KOPT-K1 (cell line): ENCODE results near the gene ADAMTSL3.

Source experiments
- H3K27ac ChIP-seq: fragments of 200-600 bp; sonication (generic); 2 replicates; pipeline ENCODE4 v1.5.1; 2016; ENCODE audit warnings: antibody characterized with exemption, mild to moderate bottlenecking, low read depth, low read length; ENCODE audit not compliant: poor library complexity, severe bottlenecking
- H3K36me3 ChIP-seq: fragments of 200-600 bp; sonication (generic); 2 replicates; pipeline ENCODE4 v1.5.1; 2017; ENCODE audit warnings: antibody characterized with exemption, mild to moderate bottlenecking, low read length, moderate library complexity; ENCODE audit not compliant: insufficient read depth
- H3K9me3 ChIP-seq: fragments of 200-600 bp; sonication (generic); 2 replicates; pipeline ENCODE4 v1.5.1; 2017; ENCODE audit warnings: antibody characterized with exemption, low read length, mild to moderate bottlenecking; ENCODE audit not compliant: insufficient read depth, poor library complexity, severe bottlenecking

ADAMTSL3 gene

DNA sequence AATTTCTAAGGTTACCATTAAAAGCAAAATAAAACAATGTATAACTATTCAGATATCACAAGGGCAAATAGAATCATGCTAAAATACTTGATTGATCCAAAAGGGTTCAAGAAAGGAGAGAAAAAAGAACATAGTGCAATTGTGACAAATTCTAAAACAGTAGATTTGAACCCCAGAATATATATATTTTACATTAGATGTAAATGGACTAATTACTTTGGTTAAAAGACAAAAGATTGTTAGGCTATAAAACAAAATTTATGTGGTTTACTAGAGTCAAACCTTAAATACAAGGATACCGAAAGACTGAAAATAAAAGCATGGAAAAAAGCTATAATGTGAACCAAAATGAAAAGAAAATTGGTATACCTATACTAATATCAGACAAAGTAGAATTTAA lies 129.3 kb downstream of the ADAMTSL3 start:
- no peak overlapping the region for H3K27ac ChIP-seq
- no peaks in the 10 kb centered on the region for H3K9me3 ChIP-seq
- H3K36me3 ChIP-seq, result no peaks in the 10 kb centered on the region

- Histone ChIP-seq H3K36me3 (no peaks in the 10 kb centered on the region), H3K27ac (no peak overlapping the region), H3K9me3 (no peaks in the 10 kb centered on the region)
Observed at GRCh38 chr15:83784975-83785374, 131.1 kb downstream of the ADAMTSL3 start.

DNA sequence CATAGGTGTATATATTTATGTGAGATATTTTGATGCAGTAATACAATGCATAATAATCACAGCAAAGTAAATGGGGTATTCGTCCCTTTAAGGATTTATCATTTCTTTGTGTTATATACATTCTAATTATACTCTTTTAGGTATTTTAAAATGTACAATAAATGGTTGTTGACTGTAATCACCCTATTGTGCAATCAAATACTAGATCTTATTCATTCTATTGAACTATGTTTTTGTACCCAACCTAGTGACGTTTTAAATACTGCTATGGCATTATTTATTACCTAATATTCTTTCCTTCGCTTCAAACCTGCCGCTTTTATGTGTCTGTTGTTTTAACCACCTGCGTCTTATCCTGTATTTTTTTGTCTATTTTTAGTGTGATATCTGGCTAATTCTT lies 132.4 kb downstream of the ADAMTSL3 start:
- no peaks in the 10 kb centered on the region for H3K36me3 ChIP-seq
- H3K27ac ChIP-seq, result no peak overlapping the region

GRCh38 chr15:83793069-83793468 lies 139.1 kb downstream of the ADAMTSL3 start:
- Histone ChIP-seq H3K9me3 (no peaks in the 10 kb centered on the region), H3K36me3 (no peaks in the 10 kb centered on the region)

More for the DNA sequence above, 132.4 kb downstream of the ADAMTSL3 start:
- no peaks in the 10 kb centered on the region for H3K9me3 ChIP-seq

GRCh38 chr15:83794209-83794608 lies 140.3 kb downstream of the ADAMTSL3 start:
- Histone ChIP-seq H3K9me3 (no peaks in the 10 kb centered on the region), H3K36me3 (no peaks in the 10 kb centered on the region), H3K27ac (no peak overlapping the region)

More at GRCh38 chr15:83793069-83793468, 139.1 kb downstream of the ADAMTSL3 start:
- no peak overlapping the region for H3K27ac ChIP-seq

DNA sequence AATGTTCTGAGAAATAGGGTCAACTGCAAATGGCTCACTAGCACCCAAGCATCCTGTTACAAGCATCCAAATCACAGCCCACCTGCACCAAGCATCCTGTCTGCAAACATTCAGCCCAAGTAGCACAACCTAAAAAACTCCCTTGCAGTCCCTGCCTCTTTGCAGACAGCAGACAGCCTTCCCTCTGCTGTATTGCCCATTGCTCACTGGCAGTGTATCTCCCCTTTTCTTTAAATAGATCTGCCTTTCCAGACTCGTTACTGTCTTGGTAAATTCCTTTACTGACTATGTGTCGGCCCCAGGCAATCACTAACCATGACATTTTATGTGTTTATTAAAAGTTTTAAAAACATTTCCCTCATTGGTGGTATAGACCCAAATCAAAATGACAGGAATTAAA lies 155.4 kb downstream of the ADAMTSL3 start:
- no peak overlapping the region for H3K27ac ChIP-seq
- no peaks in the 10 kb centered on the region for H3K36me3 ChIP-seq
- no peaks in the 10 kb centered on the region for H3K9me3 ChIP-seq

DNA sequence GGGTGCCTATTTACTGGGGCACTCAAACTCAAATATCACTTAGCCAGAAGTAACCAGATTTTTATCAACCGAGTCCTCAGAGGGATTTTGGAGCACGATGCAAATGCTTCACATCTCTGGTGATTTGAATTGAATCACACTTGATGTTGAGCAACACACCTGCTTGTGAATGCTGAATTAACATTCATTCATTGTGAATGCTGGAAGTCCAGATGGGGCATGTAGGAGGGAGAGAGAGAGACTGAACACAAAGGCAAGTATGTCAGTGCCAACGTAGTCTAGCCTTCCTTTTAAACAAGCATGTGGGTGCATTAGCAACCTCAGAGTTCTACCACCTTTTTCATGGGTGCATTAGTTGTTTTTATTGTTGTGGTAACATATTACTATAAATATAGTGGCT lies 156.2 kb downstream of the ADAMTSL3 start:
- Histone ChIP-seq H3K27ac (no peak overlapping the region), H3K36me3 (no peaks in the 10 kb centered on the region), H3K9me3 (no peaks in the 10 kb centered on the region)

DNA sequence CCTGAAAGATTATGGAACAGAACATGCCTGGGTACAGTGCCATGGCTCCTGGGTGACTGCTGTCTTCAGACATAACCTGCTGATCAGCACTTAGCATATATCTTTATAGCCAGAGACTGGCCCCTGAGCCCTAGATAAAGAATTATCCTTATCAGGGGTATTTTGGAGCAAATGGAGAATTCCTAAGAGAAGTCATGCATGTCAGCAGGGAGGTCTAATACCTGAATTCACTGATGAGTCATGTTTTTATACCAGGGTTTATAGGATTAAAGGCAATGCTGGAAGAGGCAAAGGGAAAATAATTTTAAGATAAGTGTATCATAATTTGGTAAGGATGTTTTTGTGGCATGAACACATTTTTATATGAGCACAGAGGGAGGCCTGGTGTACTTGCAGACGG lies 159.8 kb downstream of the ADAMTSL3 start:
- Histone ChIP-seq H3K9me3 (no peaks in the 10 kb centered on the region), H3K36me3 (no peaks in the 10 kb centered on the region), H3K27ac (no peak overlapping the region)

- Histone ChIP-seq H3K9me3 (no peaks in the 10 kb centered on the region), H3K27ac (no peak overlapping the region), H3K36me3 (no peaks in the 10 kb centered on the region)
Observed at GRCh38 chr15:83815506-83815905, 161.6 kb downstream of the ADAMTSL3 start.

- no peaks in the 10 kb centered on the region for H3K9me3 ChIP-seq
- no peaks in the 10 kb centered on the region for H3K36me3 ChIP-seq
- no peak overlapping the region for H3K27ac ChIP-seq
Observed at GRCh38 chr15:83816124-83816883, 162.4 kb downstream of the ADAMTSL3 start.

DNA sequence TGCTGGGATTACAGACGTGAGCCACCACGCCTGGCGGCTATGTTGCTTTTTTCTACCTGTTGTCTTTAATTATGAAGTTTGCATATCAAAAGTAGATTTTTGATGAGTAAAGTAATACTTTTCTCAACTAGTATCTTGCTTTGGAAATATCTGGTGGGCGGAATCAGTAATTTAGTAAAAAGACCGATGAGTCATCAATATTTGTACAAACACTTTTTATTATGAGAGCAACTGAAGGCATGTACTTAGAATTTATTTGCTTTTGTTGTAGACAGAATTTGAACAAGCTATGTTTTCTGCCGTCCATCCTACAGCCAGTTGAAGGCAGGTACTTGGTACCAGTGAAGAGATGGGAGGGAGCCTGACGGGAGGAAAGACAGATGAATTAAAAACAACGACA lies 164.7 kb downstream of the ADAMTSL3 start:
- no peak overlapping the region for H3K27ac ChIP-seq
- no peaks in the 10 kb centered on the region for H3K36me3 ChIP-seq
- H3K9me3 ChIP-seq, result no peaks in the 10 kb centered on the region

DNA sequence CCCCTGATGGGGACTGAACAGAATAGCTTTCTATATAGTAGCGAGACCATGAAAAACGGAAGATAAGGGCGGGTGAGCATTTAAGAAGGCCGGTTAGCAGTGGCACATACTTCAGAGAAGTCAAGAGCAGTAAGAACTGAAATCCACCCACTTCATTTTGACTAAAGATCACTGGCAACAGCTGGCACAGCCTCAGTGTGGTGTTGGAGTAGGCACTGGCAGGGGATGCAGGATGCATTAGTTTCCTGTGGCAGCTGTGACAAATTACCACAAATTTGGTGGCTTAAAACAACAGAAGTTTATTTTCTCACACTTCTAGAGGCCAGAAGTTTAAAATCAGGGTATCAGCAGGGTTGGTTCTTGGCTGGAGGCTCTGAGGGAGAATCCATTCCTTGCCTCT lies 176.5 kb downstream of the ADAMTSL3 start:
- no peaks in the 10 kb centered on the region for H3K9me3 ChIP-seq
- no peaks in the 10 kb centered on the region for H3K36me3 ChIP-seq
- H3K27ac ChIP-seq, result no peak overlapping the region

DNA sequence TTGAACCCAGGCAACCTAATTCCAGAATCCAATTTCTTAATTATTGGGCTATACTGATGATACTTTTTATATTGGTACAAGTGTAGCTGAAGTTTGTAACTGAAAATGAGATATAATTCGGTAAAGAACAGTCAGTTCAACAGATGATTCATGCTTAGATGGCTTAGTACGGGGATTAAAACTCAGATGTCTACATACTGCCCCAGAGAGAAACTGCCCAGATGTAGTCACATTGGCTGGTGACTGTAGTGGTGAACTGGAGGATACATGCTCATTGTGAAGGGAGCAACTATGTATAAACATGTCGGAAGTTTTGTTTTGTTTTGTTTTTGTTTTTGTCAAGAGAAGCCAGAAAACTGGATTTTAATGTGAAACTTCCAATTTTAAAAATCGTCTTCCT lies 179.6 kb downstream of the ADAMTSL3 start:
- H3K9me3 ChIP-seq, result no peaks in the 10 kb centered on the region
- no peaks in the 10 kb centered on the region for H3K36me3 ChIP-seq
- H3K27ac ChIP-seq, result no peak overlapping the region

DNA sequence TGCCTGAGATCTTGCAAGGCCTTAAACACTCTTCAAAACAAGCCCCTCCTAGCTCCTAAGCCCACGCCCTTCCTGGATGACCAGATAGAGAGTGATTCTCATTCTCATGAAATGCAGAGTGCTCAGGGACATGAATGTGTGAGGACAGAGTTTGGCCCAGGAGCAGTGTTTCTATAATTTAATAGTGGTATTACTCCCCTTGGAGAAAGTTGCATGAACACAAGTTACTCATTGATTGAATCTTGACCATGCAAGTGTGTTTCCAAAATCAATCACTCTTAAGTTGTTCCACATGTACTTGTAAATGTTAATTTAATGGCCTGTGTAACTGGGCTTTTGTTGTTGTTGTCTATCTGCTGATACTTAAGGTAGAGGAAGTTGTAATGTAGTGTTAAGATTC lies 181.6 kb downstream of the ADAMTSL3 start:
- no peaks in the 10 kb centered on the region for H3K36me3 ChIP-seq
- H3K27ac ChIP-seq, result no peak overlapping the region
- H3K9me3 ChIP-seq, result no peaks in the 10 kb centered on the region

- Histone ChIP-seq H3K9me3 (no peaks in the 10 kb centered on the region), H3K36me3 (no peaks in the 10 kb centered on the region), H3K27ac (no peak overlapping the region)
Observed at GRCh38 chr15:83837945-83838571, 184.1 kb downstream of the ADAMTSL3 start.

- no peaks in the 10 kb centered on the region for H3K9me3 ChIP-seq
- no peak overlapping the region for H3K27ac ChIP-seq
- no peaks in the 10 kb centered on the region for H3K36me3 ChIP-seq
Observed at GRCh38 chr15:83838763-83839162, 184.8 kb downstream of the ADAMTSL3 start.
